ENCODE data around the gene SMG6.

The SMG6 gene

DNA sequence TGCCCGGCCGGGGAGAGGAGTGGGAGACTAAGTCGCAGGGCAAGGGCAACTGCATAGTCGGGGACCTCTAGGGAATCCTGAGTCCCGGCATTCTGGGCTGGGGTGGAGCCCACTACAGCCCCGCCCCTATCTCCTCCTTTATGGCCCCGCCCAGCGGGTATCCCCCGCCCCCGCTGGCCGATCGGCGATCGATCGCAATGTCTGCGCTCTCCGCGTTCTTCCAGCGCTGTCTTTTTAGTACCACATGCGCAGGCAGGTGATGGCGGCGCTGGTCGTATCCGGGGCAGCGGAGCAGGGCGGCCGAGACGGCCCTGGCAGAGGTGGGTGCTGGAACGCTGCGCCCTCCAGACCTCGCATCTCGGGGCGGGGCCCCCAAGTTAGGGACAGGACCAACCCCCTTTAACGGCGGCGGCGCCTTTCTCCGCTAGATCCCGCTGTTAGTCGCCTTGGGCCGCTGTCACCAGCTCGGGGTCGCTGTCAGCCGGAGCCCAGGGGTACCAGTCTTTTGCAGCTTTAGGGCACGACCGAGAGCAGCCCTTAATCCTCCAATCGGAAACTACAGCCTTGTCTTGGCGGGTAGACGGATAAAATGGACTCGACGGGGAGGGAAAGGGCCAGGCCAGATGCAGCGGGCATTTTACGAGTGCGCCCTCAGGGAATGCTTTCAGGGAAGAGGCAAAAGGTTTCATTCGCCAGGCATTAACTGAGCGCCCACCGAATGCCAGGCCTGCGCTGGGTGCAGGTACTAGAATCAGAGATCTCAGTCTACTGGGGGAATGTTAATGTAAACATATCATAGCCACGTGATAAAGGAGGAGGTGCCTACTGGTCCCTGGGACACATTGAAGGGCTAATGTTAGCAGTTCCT is 273.4 kb downstream of the SMG6 start, which contains the start of gene DPH1:
Gene DPH1, plus strand, starts transcription at position 243 of the 868 bp plus-strand sequence. Its CDS starts 17 bp downstream, at position 260.
- Histone ChIP-seq H2BK15ac (ENCODE audit: low read length) (peak within 1 kb of the TSS; percentile 95), H4K8ac (ENCODE audit: low read depth, low read length) (no peak within 1 kb of the TSS), H3K36me3 (replicated peaks in 1 of 2; ENCODE audit: control insufficient read depth in 2 of 2, insufficient read depth in 2 of 2, low read length in 2 of 2) (no peaks in the 10 kb centered on the region), H2BK12ac (ENCODE audit: low read length) (peak within 1 kb of the TSS; percentile 34), H3K18ac (ENCODE audit: low read length) (peak within 1 kb of the TSS; percentile 89), H2AK5ac (ENCODE audit: low read depth, low read length) (peak within 1 kb of the TSS; percentile 76), H2AFZ (ENCODE audit: low read length) (peak within 1 kb of the TSS; percentile 92), H3K79me1 (ENCODE audit: low read depth, low read length) (peaks cover 6% of the 10 kb centered on the region), H3K4me3 (ENCODE audit: low read length in 2 of 2) (peak within 1 kb of the TSS; percentile 86 to 97), H4K91ac (ENCODE audit: low read depth, low read length, poor library complexity) (no peak within 1 kb of the TSS), H3K9me3 (replicated peaks in 1 of 2; ENCODE audit: control insufficient read depth in 2 of 2, insufficient read depth in 1 of 2, low read depth in 1 of 2, low read length in 2 of 2) (peaks cover 3 to 4% of the 10 kb centered on the region in 2 donors), H3K4me2 (ENCODE audit: insufficient read depth, low read length, poor library complexity, severe bottlenecking) (peak within 1 kb of the TSS; percentile 99), H3K14ac (ENCODE audit: low read length) (peak within 1 kb of the TSS; percentile 31), H3K4me1 (ENCODE audit: control insufficient read depth in 2 of 2, insufficient read depth in 1 of 2, low read depth in 1 of 2, low read length in 2 of 2) (peaks cover 16% of the 10 kb centered on the region in 2 donors), H3K27me3 (ENCODE audit: control insufficient read depth in 3 of 3, insufficient read depth in 3 of 3, low read depth in 1 of 3, low read length in 3 of 3) (peaks cover 0 to 42% (median 34%) of the 10 kb centered on the region in 3 experiments), H3K4ac (ENCODE audit: low read length) (no peak within 1 kb of the TSS), H3K23ac (ENCODE audit: low read depth, low read length, poor library complexity) (peak within 1 kb of the TSS; percentile 52), H3K27ac (replicated peaks; ENCODE audit: low read length) (no peak within 1 kb of the TSS), H2BK5ac (ENCODE audit: low read length) (peak within 1 kb of the TSS; percentile 67), H2BK120ac (ENCODE audit: low read depth, low read length) (peak within 1 kb of the TSS; percentile 55), H3K9ac (ENCODE audit: low read depth, low read length, poor library complexity) (peak within 1 kb of the TSS; percentile 73)
- no CpG with 5 or more reads among the region's 59 CpGs for WGBS, 2 donors (ENCODE audit: extremely low coverage in 2 of 2, insufficient read length in 2 of 2, insufficient replicate concordance in 1 of 2)
- DNase-seq (ENCODE audit: low spot score): peak; percentile 82

- Histone ChIP-seq H2AK5ac (ENCODE audit: low read depth, low read length) (peak overlapping the region; percentile 76), H3K14ac (ENCODE audit: low read length) (no peak overlapping the region), H3K79me1 (ENCODE audit: low read depth, low read length) (peaks cover 6% of the 10 kb centered on the region), H3K4me3 (ENCODE audit: low read length in 2 of 2) (no peak overlapping the region), H2AFZ (ENCODE audit: low read length) (peak overlapping the region; percentile 80), H3K4ac (ENCODE audit: low read length) (no peak overlapping the region), H4K91ac (ENCODE audit: low read depth, low read length, poor library complexity) (no peak overlapping the region), H2BK12ac (ENCODE audit: low read length) (peak overlapping the region; percentile 34), H3K36me3 (replicated peaks in 1 of 2; ENCODE audit: control insufficient read depth in 2 of 2, insufficient read depth in 2 of 2, low read length in 2 of 2) (no peaks in the 10 kb centered on the region), H2BK5ac (ENCODE audit: low read length) (no peak overlapping the region), H2BK15ac (ENCODE audit: low read length) (peak overlapping the region; percentile 95), H2BK120ac (ENCODE audit: low read depth, low read length) (peak overlapping the region; percentile 55), H4K8ac (ENCODE audit: low read depth, low read length) (no peak overlapping the region), H3K4me1 (ENCODE audit: control insufficient read depth in 2 of 2, insufficient read depth in 1 of 2, low read depth in 1 of 2, low read length in 2 of 2) (peaks cover 10 to 11% of the 10 kb centered on the region in 2 donors), H3K9me3 (replicated peaks in 1 of 2; ENCODE audit: control insufficient read depth in 2 of 2, insufficient read depth in 1 of 2, low read depth in 1 of 2, low read length in 2 of 2) (peaks cover 3 to 4% of the 10 kb centered on the region in 2 donors), H3K4me2 (ENCODE audit: insufficient read depth, low read length, poor library complexity, severe bottlenecking) (no peak overlapping the region), H3K27ac (replicated peaks; ENCODE audit: low read length) (no peak overlapping the region), H3K18ac (ENCODE audit: low read length) (peak overlapping the region; percentile 27), H3K27me3 (ENCODE audit: control insufficient read depth in 3 of 3, insufficient read depth in 3 of 3, low read depth in 1 of 3, low read length in 3 of 3) (peaks cover 8 to 56% (median 47%) of the 10 kb centered on the region in 3 experiments), H3K9ac (ENCODE audit: low read depth, low read length, poor library complexity) (peak overlapping the region; percentile 38), H3K23ac (ENCODE audit: low read depth, low read length, poor library complexity) (no peak overlapping the region)
- no peak for DNase-seq (ENCODE audit: low spot score)
- WGBS, 2 donors (ENCODE audit: extremely low coverage in 2 of 2, insufficient read length in 2 of 2, insufficient replicate concordance in 1 of 2): no CpG with 5 or more reads among the region's 6 CpGs
Observed at GRCh38 chr17:2028737-2029136, 274.8 kb downstream of the SMG6 start.

- H3K14ac ChIP-seq (ENCODE audit: low read length): no peak overlapping the region
- peaks cover 4% of the 10 kb centered on the region for H3K79me1 ChIP-seq (ENCODE audit: low read depth, low read length)
- peaks cover 8 to 60% (median 49%) of the 10 kb centered on the region in 3 experiments for H3K27me3 ChIP-seq (ENCODE audit: control insufficient read depth in 3 of 3, insufficient read depth in 3 of 3, low read depth in 1 of 3, low read length in 3 of 3)
- H3K18ac ChIP-seq (ENCODE audit: low read length): peak overlapping the region; percentile 32
- H3K4me2 ChIP-seq (ENCODE audit: insufficient read depth, low read length, poor library complexity, severe bottlenecking): no peak overlapping the region
- peak overlapping the region; percentile 80 for H2AFZ ChIP-seq (ENCODE audit: low read length)
- no peaks in the 10 kb centered on the region for H3K36me3 ChIP-seq (replicated peaks in 1 of 2; ENCODE audit: control insufficient read depth in 2 of 2, insufficient read depth in 2 of 2, low read length in 2 of 2)
- H3K27ac ChIP-seq (replicated peaks; ENCODE audit: low read length): no peak overlapping the region
- H2BK15ac ChIP-seq (ENCODE audit: low read length): peak overlapping the region; percentile 34
- H4K91ac ChIP-seq (ENCODE audit: low read depth, low read length, poor library complexity): no peak overlapping the region
- H3K4ac ChIP-seq (ENCODE audit: low read length): no peak overlapping the region
- H3K9ac ChIP-seq (ENCODE audit: low read depth, low read length, poor library complexity): no peak overlapping the region
- DNase-seq (ENCODE audit: low spot score): no peak
- H3K4me1 ChIP-seq (ENCODE audit: control insufficient read depth in 2 of 2, insufficient read depth in 1 of 2, low read depth in 1 of 2, low read length in 2 of 2): peaks cover 9 to 10% of the 10 kb centered on the region in 2 donors
- no CpG with 5 or more reads among the region's 5 CpGs for WGBS, 2 donors (ENCODE audit: extremely low coverage in 2 of 2, insufficient read length in 2 of 2, insufficient replicate concordance in 1 of 2)
- H3K23ac ChIP-seq (ENCODE audit: low read depth, low read length, poor library complexity): no peak overlapping the region
- H2BK120ac ChIP-seq (ENCODE audit: low read depth, low read length): no peak overlapping the region
- no peak overlapping the region for H3K4me3 ChIP-seq (ENCODE audit: low read length in 2 of 2)
- peak overlapping the region; percentile 26 for H2AK5ac ChIP-seq (ENCODE audit: low read depth, low read length)
- no peak overlapping the region for H2BK5ac ChIP-seq (ENCODE audit: low read length)
- H4K8ac ChIP-seq (ENCODE audit: low read depth, low read length): no peak overlapping the region
- peaks cover 3 to 4% of the 10 kb centered on the region in 2 donors for H3K9me3 ChIP-seq (replicated peaks in 1 of 2; ENCODE audit: control insufficient read depth in 2 of 2, insufficient read depth in 1 of 2, low read depth in 1 of 2, low read length in 2 of 2)
- no peak overlapping the region for H2BK12ac ChIP-seq (ENCODE audit: low read length)
Observed at GRCh38 chr17:2028234-2028614, 275.4 kb downstream of the SMG6 start.
